H1 (cell line): ENCODE results near the gene SSTR4. TPM values are rescaled to one million over a fixed set of nuclear protein-coding genes. Genes with fewer than 3 reads are reported as not detected.

Source experiments
- CTCF ChIA-PET: fragments of 300-600 bp; sonication (Branson Sonifier 250); formaldehyde crosslinking; loops from one replicate; lab custom pipeline; 2021; ENCODE audit not compliant: partially characterized antibody; lab: Charles Lee
- POLR2A ChIA-PET: fragments of 300-600 bp; sonication (Branson Sonifier 250); formaldehyde crosslinking; loops from one replicate; lab custom pipeline; 2021; ENCODE audit warnings: inconsistent platforms; ENCODE audit not compliant: partially characterized antibody; lab: Charles Lee
- DNase-seq, 2 experiments: peaks; one replicate each; pipeline versions ENCODE4 v3.0.0 to v3.0.0-alpha.2; 2010 to 2022; ENCODE audit warnings: low spot score in 2 of 2, low read depth in 1 of 2, mixed read lengths in 1 of 2
- FAIRE-seq: peaks from 2 replicates; lab custom pipeline; 2011; peaks lifted over from hg19 to GRCh38; lab: Jason Lieb, UNC
- H2AFZ ChIP-seq: 2 replicates; pipeline ENCODE4 v1.8.1; 2012; ENCODE audit warnings: low read length, inconsistent platforms
- H2AK5ac ChIP-seq: 2 replicates; pipeline ENCODE4 v1.6.1; 2013; ENCODE audit warnings: low read depth, low read length
- H2BK120ac ChIP-seq: replicated peaks from 2 replicates; pipeline ENCODE3; 2013; ENCODE audit warnings: low read depth, low read length, inconsistent platforms
- H2BK12ac ChIP-seq: 2 replicates; pipeline ENCODE4 v1.6.1; 2013; ENCODE audit warnings: low read depth, low read length
- H2BK15ac ChIP-seq: 2 replicates; pipeline ENCODE4 v1.6.1; 2013; ENCODE audit warnings: low read length
- H2BK20ac ChIP-seq: 2 replicates; pipeline ENCODE4 v1.6.1; 2013; ENCODE audit warnings: low read length
- H2BK5ac ChIP-seq: 2 replicates; pipeline ENCODE4 v1.6.1; 2013; ENCODE audit warnings: low read depth, low read length
- H3K14ac ChIP-seq: 2 replicates; pipeline ENCODE4 v1.6.1; 2013; ENCODE audit warnings: inconsistent platforms; ENCODE audit not compliant: insufficient read length
- H3K18ac ChIP-seq: 2 replicates; pipeline ENCODE4 v1.6.1; 2013; ENCODE audit warnings: low read length; ENCODE audit errors: extremely low read depth
- H3K23ac ChIP-seq: 2 replicates; pipeline ENCODE4 v1.6.1; 2013; ENCODE audit warnings: inconsistent platforms; ENCODE audit not compliant: insufficient read length
- H3K23me2 ChIP-seq: 2 replicates; pipeline ENCODE4 v1.6.1; 2013; ENCODE audit warnings: low read depth, low read length
- H3K27ac ChIP-seq: 2 replicates; pipeline ENCODE4 v1.6.1; 2011; ENCODE audit warnings: low read depth, low read length, inconsistent platforms
- H3K27me3 ChIP-seq, 4 experiments: replicated peaks in 1 of 4; 1 replicate in 1 of 4; 2 replicates in 3 of 4; pipeline versions ENCODE4 v1.6.1 to v1.8.1; 2011 to 2013; ENCODE audit warnings: low read length in 3 of 4, mild to moderate bottlenecking in 3 of 4, inconsistent platforms in 2 of 4, mixed read lengths in 2 of 4, moderate library complexity in 1 of 4; ENCODE audit not compliant: control insufficient read depth in 3 of 4, insufficient read depth in 3 of 4; ENCODE audit errors: extremely low read depth in 1 of 4
- H3K36me3 ChIP-seq, 4 experiments: 2 replicates each; pipeline versions ENCODE4 v1.6.1 to v1.8.1; 2011 to 2013; ENCODE audit warnings: mild to moderate bottlenecking in 4 of 4, low read length in 3 of 4, moderate library complexity in 2 of 4, control low read depth in 1 of 4, inconsistent platforms in 1 of 4; ENCODE audit not compliant: insufficient read depth in 4 of 4, control insufficient read depth in 2 of 4
- H3K4ac ChIP-seq: replicated peaks from 2 replicates; pipeline ENCODE3; 2013; ENCODE audit warnings: low read length, low read depth, mixed read lengths, inconsistent platforms; ENCODE audit not compliant: insufficient read length
- H3K4me1 ChIP-seq, 4 experiments: replicated peaks in 1 of 4; 1 replicate in 1 of 4; 2 replicates in 3 of 4; pipeline versions ENCODE4 v1.6.1 to v1.8.1; 2011 to 2013; ENCODE audit warnings: low read length in 3 of 4, inconsistent platforms in 2 of 4, mixed read lengths in 1 of 4; ENCODE audit not compliant: insufficient read depth in 4 of 4, control insufficient read depth in 3 of 4
- H3K4me2 ChIP-seq, 2 experiments: 2 replicates each; pipeline versions ENCODE4 v1.6.1 to v1.8.1; 2011 to 2013; ENCODE audit warnings: low read depth in 2 of 2, low read length in 2 of 2, control low read depth in 1 of 2, inconsistent platforms in 1 of 2, mild to moderate bottlenecking in 1 of 2; ENCODE audit not compliant: insufficient read depth in 1 of 2
- H3K4me3 ChIP-seq, 4 experiments: fragments of 200-600, 300-600 bp in 1 of 4; sonication (generic), shearing (Covaris generic), sonication (Bioruptor Twin) in 1 of 4; 2 replicates each; pipeline versions ENCODE4 v1.5.1 to v1.8.1; 2011 to 2016; ENCODE audit warnings: low read length in 4 of 4, low read depth in 3 of 4, control low read depth in 2 of 4, inconsistent platforms in 2 of 4, mild to moderate bottlenecking in 2 of 4, mixed read lengths in 1 of 4, moderate library complexity in 1 of 4; ENCODE audit not compliant: insufficient read depth in 2 of 4; ENCODE audit errors: extremely low read depth in 1 of 4
- H3K56ac ChIP-seq: replicated peaks from 2 replicates; pipeline ENCODE3; 2013; ENCODE audit warnings: low read depth, mild to moderate bottlenecking, mixed read lengths, low read length, inconsistent platforms; ENCODE audit not compliant: insufficient read length
- H3K79me1 ChIP-seq: 2 replicates; pipeline ENCODE4 v1.6.1; 2013; ENCODE audit warnings: low read depth, low read length, control low read depth
- H3K79me2 ChIP-seq, 2 experiments: 2 replicates each; pipeline versions ENCODE4 v1.6.1 to v1.8.1; 2012 to 2013; ENCODE audit warnings: low read length in 2 of 2, mild to moderate bottlenecking in 2 of 2, inconsistent platforms in 1 of 2; ENCODE audit not compliant: insufficient read depth in 2 of 2, control insufficient read depth in 1 of 2
- H3K9ac ChIP-seq, 4 experiments: replicated peaks in 1 of 4; 1 replicate in 1 of 4; 2 replicates in 3 of 4; pipeline versions ENCODE4 v1.6.1 to v1.8.1; 2011 to 2013; ENCODE audit warnings: low read depth in 3 of 4, low read length in 3 of 4, control low read depth in 2 of 4, mild to moderate bottlenecking in 2 of 4, moderate library complexity in 2 of 4, inconsistent platforms in 1 of 4; ENCODE audit errors: extremely low read depth in 1 of 4
- H3K9me3 ChIP-seq, 2 experiments: 2 replicates each; pipeline versions ENCODE4 v1.6.1 to v1.8.1; 2012 to 2013; ENCODE audit warnings: mild to moderate bottlenecking in 2 of 2, moderate library complexity in 2 of 2, control low read depth in 1 of 2, inconsistent platforms in 1 of 2, low read depth in 1 of 2, low read length in 1 of 2, mixed read lengths in 1 of 2; ENCODE audit not compliant: insufficient read depth in 2 of 2
- H4K20me1 ChIP-seq, 2 experiments: replicated peaks in 1 of 2; 2 replicates each; pipeline versions ENCODE3 to v1.8.1; 2011 to 2013; ENCODE audit warnings: inconsistent platforms in 2 of 2, low read length in 2 of 2, mild to moderate bottlenecking in 1 of 2; ENCODE audit not compliant: insufficient read depth in 2 of 2, control insufficient read depth in 1 of 2
- H4K5ac ChIP-seq: 2 replicates; pipeline ENCODE4 v1.6.1; 2013; ENCODE audit warnings: low read length, low read depth, mixed read lengths, inconsistent platforms; ENCODE audit not compliant: insufficient read length
- H4K8ac ChIP-seq: 2 replicates; pipeline ENCODE4 v1.8.0; 2013; ENCODE audit warnings: mild to moderate bottlenecking, moderate library complexity, low read length, inconsistent platforms; ENCODE audit not compliant: insufficient read depth; ENCODE audit errors: extremely low read depth
- H4K91ac ChIP-seq: replicated peaks from 2 replicates; pipeline ENCODE3; 2013; ENCODE audit warnings: low read length, mixed read lengths, inconsistent platforms; ENCODE audit not compliant: insufficient read length
- BRCA1 ChIP-seq: IDR thresholded peaks from 2 replicates; pipeline ENCODE4 v1.6.1; 2012; ENCODE audit warnings: low read depth, low read length, improper control_type of control experiment
- CBX5 ChIP-seq: fragments of 300-800, 300-1000 bp; sonication (generic); IDR thresholded peaks from 2 replicates; pipeline ENCODE4 v1.7.1; 2016; ENCODE audit warnings: antibody characterized with exemption, low read length, low read depth
- E2F6 ChIP-seq: IDR thresholded peaks from 2 replicates; pipeline ENCODE4 v1.6.1; 2012; ENCODE audit warnings: inconsistent platforms
- GTF2F1 ChIP-seq: IDR thresholded peaks from 2 replicates; pipeline ENCODE4 v1.6.1; 2012; ENCODE audit warnings: low read depth, low read length, improper control_type of control experiment, borderline replicate concordance
- HDAC2 ChIP-seq, 2 experiments: fragments of 300-600 bp in 1 of 2; sonication (generic) in 1 of 2; IDR thresholded peaks; 2 replicates each; pipeline ENCODE4 v1.6.1; 2011 to 2012; ENCODE audit warnings: low read depth in 2 of 2, low read length in 2 of 2, mild to moderate bottlenecking in 2 of 2, moderate library complexity in 2 of 2, borderline replicate concordance in 1 of 2, inconsistent platforms in 1 of 2
- NANOG ChIP-seq: IDR thresholded peaks from 2 replicates; pipeline ENCODE4 v1.6.1; 2011; ENCODE audit warnings: low read length, low read depth, mild to moderate bottlenecking, inconsistent platforms; ENCODE audit not compliant: insufficient read depth, poor library complexity, severe bottlenecking
- POU5F1 ChIP-seq: IDR thresholded peaks from 2 replicates; pipeline ENCODE4 v1.6.1; 2011; ENCODE audit warnings: low read depth, mild to moderate bottlenecking, low read length, moderate library complexity
- RXRA ChIP-seq: IDR thresholded peaks from 2 replicates; pipeline ENCODE4 v1.6.1; 2011; ENCODE audit warnings: low read depth, mild to moderate bottlenecking, low read length, moderate library complexity; ENCODE audit not compliant: insufficient read depth
- SIRT6 ChIP-seq: IDR thresholded peaks from one replicate; pipeline ENCODE4 v1.7.1; 2012; ENCODE audit warnings: low read length, inconsistent platforms
- SP1 ChIP-seq: IDR thresholded peaks from 2 replicates; pipeline ENCODE4 v1.6.1; 2011; ENCODE audit warnings: low read depth, low read length
- SUZ12 ChIP-seq: fragments of 200-600 bp; sonication (generic); IDR thresholded peaks from 2 replicates; pipeline ENCODE4 v1.6.1; 2012; ENCODE audit warnings: mild to moderate bottlenecking, inconsistent platforms, low read length, moderate library complexity, mixed read lengths
- TBP ChIP-seq: IDR thresholded peaks from 2 replicates; pipeline ENCODE4 v1.6.1; 2011; ENCODE audit warnings: low read depth, low read length, improper control_type of control experiment
- WGBS, 2 experiments: shearing (Covaris generic) in 1 of 2; methylation state at CpG; one replicate each; pipeline versions ENCODE4 v1.1.6 to v1.1.7; 2013 to 2015; ENCODE audit warnings: low lambda C conversion rate in 2 of 2, mixed read lengths in 2 of 2, inconsistent platforms in 1 of 2, low coverage in 1 of 2, missing lambda C conversion rate in 1 of 2; ENCODE audit not compliant: insufficient replicate concordance in 2 of 2, insufficient coverage in 1 of 2, insufficient read length in 1 of 2; ENCODE audit errors: extremely low coverage in 1 of 2, missing lambda C conversion rate in 1 of 2; 5-methylcytosine and 5-hydroxymethylcytosine counted together
- polyA plus RNA-seq, 7 experiments: library from polyadenylated mRNA; depleted of rRNA in 3 of 7; stranded (reverse) in 5 of 7; unstranded in 2 of 7; fragments of >200 nt in 5 of 7; fragments of 200-250 nt in 2 of 7; gene quantifications; 1 replicate in 5 of 7; 2 replicates in 1 of 7; 4 replicates in 1 of 7; pipeline versions ENCODE4 v1.2.1 to v1.2.3, GENCODE V29; 2011 to 2013; ENCODE audit warnings: missing spikeins in 2 of 7, mixed read lengths in 2 of 7
- total RNA-seq: library from RNA; stranded (reverse); fragmentation: NEBNext Ultra II Directional; extraction: Animal tissue kit (Norgen Biotek cat#: 25700); gene quantifications from 2 replicates; pipeline ENCODE4 v1.2.1, GENCODE V29; 2021

Gene SSTR4
- total and polyA plus RNA-seq, 2 of the 8 experiments (the other 6 are each of a cell fraction or from before 2014, with no cell fraction given): 0.05 TPM; not detected in 1

DNA sequence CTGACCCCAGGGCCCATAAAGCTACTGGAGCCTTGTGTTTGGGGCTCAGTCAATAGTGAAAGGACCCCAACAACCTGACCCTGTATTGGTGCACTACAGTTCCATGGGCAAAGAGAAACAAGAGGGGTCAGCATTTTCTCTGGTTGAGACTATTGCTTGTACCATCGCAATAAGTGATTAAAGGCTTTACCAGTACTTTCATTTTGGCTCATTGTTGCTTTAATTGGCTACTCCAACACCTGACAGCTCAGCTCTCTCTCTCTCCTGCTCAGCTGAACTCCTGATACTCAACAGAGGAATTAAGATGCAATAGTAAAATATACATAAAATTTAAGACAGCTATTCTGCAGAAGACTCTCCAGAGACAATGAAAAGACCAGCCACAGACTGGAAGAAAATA is 33.2 kb downstream of the SSTR4 start:
- POLR2A ChIA-PET: no interaction called here
- 92% methylated on average over 1 of the region's 1 CpG; no CpG with 5 or more reads in 1 of the 2 experiments for WGBS, 2 experiments
- Histone ChIP-seq H4K20me1 (no peaks in the 10 kb centered on the region), H3K9ac (no peak overlapping the region), H2BK120ac (no peak overlapping the region), H3K27ac (no peak overlapping the region), H4K5ac (no peak overlapping the region), H3K4ac (no peak overlapping the region), H3K36me3 (no peaks in the 10 kb centered on the region), H3K18ac (no peak overlapping the region), H3K79me1 (no peaks in the 10 kb centered on the region), H3K14ac (no peak overlapping the region), H3K4me1 (no peaks in the 10 kb centered on the region), H3K27me3 (no peaks in the 10 kb centered on the region), H4K8ac (no peak overlapping the region), H2AK5ac (no peak overlapping the region), H2AFZ (no peak overlapping the region), H3K79me2 (no peaks in the 10 kb centered on the region), H2BK5ac (no peak overlapping the region), H3K56ac (no peak overlapping the region), H2BK12ac (no peak overlapping the region), H2BK15ac (no peak overlapping the region), H3K4me3 (no peak overlapping the region), H3K23ac (no peak overlapping the region), H3K4me2 (no peak overlapping the region), H3K23me2 (no peaks in the 10 kb centered on the region), H2BK20ac (no peak overlapping the region), H4K91ac (no peak overlapping the region), H3K9me3 (no peaks in the 10 kb centered on the region)
- FAIRE-seq (no peak), DNase-seq (no peak)
- TF ChIP-seq NANOG: no peak
- TF ChIP-seq CBX5: no peak
- no peak for TF ChIP-seq RXRA
- TF ChIP-seq TBP: no peak
- TF ChIP-seq POU5F1: no peak
- TF ChIP-seq BRCA1: no peak
- TF ChIP-seq HDAC2 (IDR thresholded peaks at IDR 0.05; ENCODE audit: borderline replicate concordance in 1 of 2, low read depth in 2 of 2, low read length in 2 of 2): no peak
- no peak for TF ChIP-seq GTF2F1
- no peak for TF ChIP-seq SP1
- TF ChIP-seq E2F6: no peak
- TF ChIP-seq SIRT6: no peak
- TF ChIP-seq SUZ12: no peak
- CTCF ChIA-PET: interaction anchor here (0.6 to 11.7 kb wide), 5 partner anchors 7 to 42 kb away, joined by 3 to 90 read pairs (median 4); partner anchors contain the start of gene THBD
